NCI-H2171 (cell line): ENCODE results near the gene CLEC16A.
A peak's percentile ranks its signal among the peaks of the same experiment; 100 is the strongest.
"Not testable (repeated sequence)": the region's sequence is repeated elsewhere in the genome, so short reads cannot be mapped to it uniquely, and the experiment has no call there.

Experiments used
- DNase-seq: peaks from one replicate; lab custom pipeline; 2025; lab: John Stamatoyannopoulos, UW

Gene CLEC16A

GRCh38 chr16:10966129-10966528 lies 21.8 kb downstream of the CLEC16A start:
- no peak for DNase-seq

- not testable (repeated sequence) for DNase-seq
Observed at GRCh38 chr16:10966559-10966958, 22.2 kb downstream of the CLEC16A start.

GRCh38 chr16:10967986-10968385 lies 23.6 kb downstream of the CLEC16A start:
- DNase-seq: no peak

GRCh38 chr16:10968498-10968897 lies 24.1 kb downstream of the CLEC16A start:
- DNase-seq: no peak

- no peak for DNase-seq
Observed at GRCh38 chr16:10969615-10970014, 25.3 kb downstream of the CLEC16A start.

- DNase-seq: no peak
Observed at GRCh38 chr16:10970065-10970464, 25.7 kb downstream of the CLEC16A start.

GRCh38 chr16:10971560-10971961 lies 27.2 kb downstream of the CLEC16A start:
- DNase-seq: peak; percentile 69

GRCh38 chr16:10972108-10972818 lies 27.9 kb downstream of the CLEC16A start:
- DNase-seq: no peak

GRCh38 chr16:10972819-10973464 lies 28.6 kb downstream of the CLEC16A start:
- DNase-seq: no peak

GRCh38 chr16:10976634-10977033 lies 32.3 kb downstream of the CLEC16A start:
- no peak for DNase-seq

GRCh38 chr16:10978124-10978523 lies 33.8 kb downstream of the CLEC16A start:
- DNase-seq: no peak

- DNase-seq: no peak
Observed at GRCh38 chr16:10978871-10979446, 34.6 kb downstream of the CLEC16A start.

GRCh38 chr16:10979717-10980601 lies 35.6 kb downstream of the CLEC16A start:
- DNase-seq: no peak

- DNase-seq: no peak
Observed at GRCh38 chr16:10980813-10981212, 36.4 kb downstream of the CLEC16A start.

- DNase-seq: peak; percentile 89
Observed at GRCh38 chr16:10981697-10982216, 37.4 kb downstream of the CLEC16A start.

GRCh38 chr16:10982465-10983150 lies 38.2 kb downstream of the CLEC16A start:
- no peak for DNase-seq

GRCh38 chr16:10983159-10983558 lies 38.8 kb downstream of the CLEC16A start:
- DNase-seq: no peak

GRCh38 chr16:10984509-10984908 lies 40.1 kb downstream of the CLEC16A start:
- no peak for DNase-seq

GRCh38 chr16:10987361-10988163 lies 43.2 kb downstream of the CLEC16A start:
- no peak for DNase-seq

GRCh38 chr16:10988164-10988803 lies 43.9 kb downstream of the CLEC16A start:
- DNase-seq: no peak
